ENCODE data around the gene LRFN5.

Gene LRFN5

DNA sequence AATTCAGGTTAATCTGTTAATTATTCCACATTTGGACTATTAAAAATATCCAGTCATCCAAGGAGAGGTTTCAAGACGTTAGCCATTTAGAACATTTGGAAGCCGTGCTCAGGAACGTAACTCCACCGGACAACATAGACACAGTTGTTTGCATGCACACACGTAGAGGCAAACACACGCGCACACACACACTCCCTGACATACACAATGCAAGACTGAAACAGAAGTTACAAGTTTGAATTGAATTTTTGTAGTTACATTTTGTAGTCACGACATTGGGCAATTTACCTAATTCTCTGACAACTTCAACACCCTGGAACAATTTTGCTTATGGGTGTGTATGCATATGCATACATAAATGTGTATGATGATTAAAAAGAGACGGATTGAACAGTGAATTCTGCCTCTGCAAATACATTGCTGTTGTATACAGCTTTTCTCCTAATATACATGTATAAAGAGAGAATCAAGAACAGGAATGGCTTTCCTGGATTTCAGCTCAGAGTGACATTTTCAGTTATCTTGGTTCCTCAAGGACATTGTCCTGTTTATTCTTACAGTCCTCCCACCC, 298.8 kb downstream of the LRFN5 start:
- DNase-seq = no peak

- peak; percentile 64 for DNase-seq
Measured at GRCh38 chr14:41911155-41911554, 304.5 kb downstream of the LRFN5 start.

DNA sequence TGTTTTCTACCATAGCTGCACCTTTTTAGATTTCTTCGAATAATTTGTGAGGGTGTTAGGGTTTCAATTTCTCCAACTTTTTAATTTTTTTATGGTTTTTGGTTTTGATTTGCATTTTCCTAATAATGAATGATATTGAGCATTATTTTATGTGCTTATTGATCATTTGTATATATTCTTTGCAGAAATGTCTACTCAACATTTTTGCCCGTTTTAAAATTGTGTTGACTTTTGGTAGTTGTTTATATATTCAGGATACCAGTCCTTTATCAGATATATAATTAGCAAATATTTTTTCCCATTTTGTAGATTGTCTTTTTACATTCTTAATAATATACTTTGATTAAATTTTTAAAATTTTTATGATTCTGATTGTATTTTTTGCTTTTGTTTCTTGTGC, 306.7 kb downstream of the LRFN5 start:
- no peak for DNase-seq

DNA sequence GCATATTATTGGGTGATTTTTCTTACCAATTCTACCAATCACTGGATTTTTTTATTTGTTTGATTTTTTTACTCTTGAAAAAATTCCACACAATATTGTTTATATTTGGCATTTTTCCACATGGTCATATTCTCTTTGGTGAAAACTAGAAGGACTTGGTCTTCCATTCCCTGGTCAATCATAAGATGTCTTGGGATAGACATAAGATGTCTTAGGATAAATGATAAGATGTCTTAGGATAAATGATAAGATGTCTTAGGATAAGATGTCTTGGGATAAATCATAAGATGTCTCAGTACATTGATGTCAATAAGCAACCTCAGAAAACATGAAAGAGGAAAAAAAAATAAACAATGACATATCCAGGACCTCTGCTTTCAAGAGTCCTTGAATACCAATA, 309.1 kb downstream of the LRFN5 start:
- DNase-seq = no peak

- no peak for DNase-seq
Measured at GRCh38 chr14:41916313-41916712, 309.6 kb downstream of the LRFN5 start.

GRCh38 chr14:41925409-41925808, 318.7 kb downstream of the LRFN5 start:
- no peak for DNase-seq

DNA sequence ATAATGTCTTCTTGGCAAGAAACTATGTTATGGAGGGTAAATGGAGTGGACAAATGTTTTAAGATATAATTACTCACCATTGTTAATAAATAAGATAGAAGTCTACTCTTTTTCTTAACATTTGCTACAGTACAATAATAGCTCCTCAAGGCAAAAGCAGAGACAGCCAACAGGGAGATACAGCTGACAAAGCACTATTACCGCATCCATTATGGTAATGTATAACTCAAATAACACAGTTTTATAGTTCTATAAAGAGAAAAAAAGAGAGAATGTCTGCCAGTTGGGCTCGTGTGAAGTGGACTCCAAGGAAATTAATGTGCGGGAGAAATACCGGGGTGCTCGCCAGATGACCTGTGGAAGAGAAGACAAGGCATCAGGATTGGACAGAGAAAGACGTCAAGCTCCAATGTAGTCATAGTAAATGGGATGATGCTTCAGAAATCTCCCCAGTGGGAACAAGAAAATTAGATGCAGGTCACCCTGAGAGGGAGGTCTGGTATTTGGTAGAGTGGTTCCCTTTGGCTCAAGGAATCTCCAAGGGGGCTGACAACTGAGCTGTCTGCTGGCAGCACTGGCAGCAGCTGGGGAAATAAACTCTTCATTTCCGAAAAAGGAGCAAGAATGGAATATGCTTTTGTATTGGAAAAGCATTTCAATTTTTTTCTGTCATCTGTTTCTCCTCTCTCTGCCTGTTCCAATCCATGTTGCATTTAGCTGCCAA, 343.9 kb downstream of the LRFN5 start:
- DNase-seq = no peak
